Thyroid gland (tissue), 4 donors: Measurements from ENCODE around the gene NUCB2. TPM values are rescaled to one million over a fixed set of nuclear protein-coding genes. Genes with fewer than 3 reads are reported as not detected.

Source experiments
- DNase-seq, 2 donors: peaks; one replicate each; pipeline ENCODE4 v3.0.0-alpha.2; 2019
- H3K27ac ChIP-seq, 3 donors: fragments of 200-600 bp; sonication (generic); 1 replicate in 2 of 3; 2 replicates in 1 of 3; pipeline ENCODE4 v1.5.1; 2016 to 2019; ENCODE audit warnings: mild to moderate bottlenecking in 1 of 3, moderate library complexity in 1 of 3
- H3K27me3 ChIP-seq: fragments of 200-600 bp; sonication (generic); one replicate; pipeline ENCODE4 v1.5.1; 2019
- H3K36me3 ChIP-seq, 2 donors: fragments of 200-600 bp; sonication (generic); one replicate each; pipeline ENCODE4 v1.5.1; 2016 to 2019
- H3K4me1 ChIP-seq, 2 donors: fragments of 200-600 bp; sonication (generic); one replicate each; pipeline ENCODE4 v1.5.1; 2017 to 2019
- H3K4me3 ChIP-seq, 3 donors: fragments of 200-600 bp; sonication (generic); replicated peaks in 1 of 3; 1 replicate in 2 of 3; 2 replicates in 1 of 3; pipeline ENCODE4 v1.5.1; 2016; ENCODE audit warnings: mild to moderate bottlenecking in 1 of 3
- H3K9me3 ChIP-seq: fragments of 200-600 bp; sonication (generic); one replicate; pipeline ENCODE4 v1.5.1; 2017
- POLR2A ChIP-seq, 2 donors: fragments of 450-650 bp; IDR thresholded peaks; one replicate each; pipeline ENCODE4 v1.6.1; 2017; ENCODE audit warnings: antibody characterized with exemption in 2 of 2, mild to moderate bottlenecking in 2 of 2, moderate library complexity in 1 of 2
- WGBS, 2 donors: methylation state at CpG; one replicate each; pipeline ENCODE4 v1.1.5; 2017; 5-methylcytosine and 5-hydroxymethylcytosine counted together
- intact Hi-C: fragments of 100-400 bp; cut with DNase I; formaldehyde crosslinking; loops from one replicate; pipeline ENCODE4 v1.15.1; 2023
- total RNA-seq, 4 donors: library from RNA; depleted of rRNA; stranded (reverse); fragments of >200 nt; gene quantifications; one replicate each; pipeline ENCODE4 v1.2.3, GENCODE V29; 2016
- TF ChIP-seq, protein P1 (sequence below), 6 experiments: fragments of 200-600 bp in 3 of 6; fragments of 450-650 bp in 3 of 6; sonication (generic) in 3 of 6; IDR thresholded peaks; one replicate each; pipeline ENCODE4 v1.5.1; 2016 to 2019; ENCODE audit warnings: antibody characterized with exemption in 6 of 6, mild to moderate bottlenecking in 2 of 6, inconsistent platforms in 1 of 6, moderate library complexity in 1 of 6

The NUCB2 gene
- total RNA-seq, 4 donors from 2014 or later: 73.2 to 152 (median 113) TPM

DNA sequence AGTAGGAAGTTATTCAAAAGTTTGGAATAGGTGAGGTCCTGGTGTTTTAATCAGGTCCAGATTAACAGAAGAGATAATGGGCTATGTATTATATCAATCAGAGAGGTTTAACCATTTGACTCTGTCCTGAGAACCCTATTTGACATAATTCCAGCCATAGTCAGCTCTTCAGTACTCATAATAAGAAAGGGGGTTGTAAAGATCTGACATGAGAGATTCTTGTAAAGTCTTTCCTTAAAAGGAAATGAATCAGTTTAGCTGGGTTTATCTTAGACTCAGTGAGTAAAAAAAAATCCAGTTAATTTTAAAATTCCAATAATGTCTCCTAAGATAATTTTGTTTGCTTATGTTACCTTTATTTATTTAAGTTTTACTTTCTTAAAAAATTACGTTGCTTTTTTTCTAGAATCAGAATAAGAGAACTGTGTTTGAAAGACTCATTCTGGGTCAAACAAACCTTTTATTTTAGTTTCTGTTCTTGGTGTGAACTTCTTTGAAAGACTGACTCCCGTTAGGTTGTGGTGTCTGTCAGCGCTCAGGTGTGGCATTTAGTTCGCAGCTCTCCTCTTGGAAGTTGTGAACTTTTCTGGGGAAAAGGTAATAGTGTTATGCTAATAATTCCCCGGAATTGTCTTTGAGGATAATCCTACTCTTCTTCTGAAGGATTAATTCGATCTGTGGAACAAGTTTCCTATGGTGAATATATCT is 20.5 kb downstream of the NUCB2 start:
- WGBS, 2 donors: 90 to 92% methylated on average over 6 of the region's 6 CpGs
- no peak overlapping the region for H3K27ac ChIP-seq
- H3K9me3 ChIP-seq: no peaks in the 10 kb centered on the region
- intact Hi-C loops: no loop called here
- no peak overlapping the region for H3K4me3 ChIP-seq
- H3K4me1 ChIP-seq: no peaks in the 10 kb centered on the region
- TF ChIP-seq, protein P1, sequence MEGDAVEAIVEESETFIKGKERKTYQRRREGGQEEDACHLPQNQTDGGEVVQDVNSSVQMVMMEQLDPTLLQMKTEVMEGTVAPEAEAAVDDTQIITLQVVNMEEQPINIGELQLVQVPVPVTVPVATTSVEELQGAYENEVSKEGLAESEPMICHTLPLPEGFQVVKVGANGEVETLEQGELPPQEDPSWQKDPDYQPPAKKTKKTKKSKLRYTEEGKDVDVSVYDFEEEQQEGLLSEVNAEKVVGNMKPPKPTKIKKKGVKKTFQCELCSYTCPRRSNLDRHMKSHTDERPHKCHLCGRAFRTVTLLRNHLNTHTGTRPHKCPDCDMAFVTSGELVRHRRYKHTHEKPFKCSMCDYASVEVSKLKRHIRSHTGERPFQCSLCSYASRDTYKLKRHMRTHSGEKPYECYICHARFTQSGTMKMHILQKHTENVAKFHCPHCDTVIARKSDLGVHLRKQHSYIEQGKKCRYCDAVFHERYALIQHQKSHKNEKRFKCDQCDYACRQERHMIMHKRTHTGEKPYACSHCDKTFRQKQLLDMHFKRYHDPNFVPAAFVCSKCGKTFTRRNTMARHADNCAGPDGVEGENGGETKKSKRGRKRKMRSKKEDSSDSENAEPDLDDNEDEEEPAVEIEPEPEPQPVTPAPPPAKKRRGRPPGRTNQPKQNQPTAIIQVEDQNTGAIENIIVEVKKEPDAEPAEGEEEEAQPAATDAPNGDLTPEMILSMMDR (IDR thresholded peaks at IDR 0.05): no peak
- no peak for TF ChIP-seq POLR2A (IDR thresholded peaks at IDR 0.05)
- peaks cover 0 to 6% of the 10 kb centered on the region in 2 donors for H3K36me3 ChIP-seq
- no peaks in the 10 kb centered on the region for H3K27me3 ChIP-seq
- DNase-seq: no peak

DNA sequence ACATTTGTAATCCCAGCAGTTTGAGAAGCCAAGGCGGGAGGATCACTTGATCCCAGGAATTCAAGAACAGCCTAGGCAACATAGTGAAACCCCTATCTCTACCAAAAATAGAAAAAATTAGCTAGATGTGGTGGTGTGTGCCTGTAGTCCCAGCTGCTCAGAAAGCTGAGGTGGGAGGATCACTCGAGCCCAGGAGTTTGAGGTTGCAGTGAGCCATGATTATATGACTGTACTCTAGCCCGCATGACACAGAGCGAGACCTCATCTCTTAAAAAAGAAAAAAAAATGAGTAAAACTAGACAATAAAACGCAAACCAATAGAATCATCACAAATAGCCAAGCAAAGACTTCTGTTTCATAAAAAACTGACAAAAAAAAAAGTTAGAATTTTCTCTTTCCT is 21.8 kb downstream of the NUCB2 start:
- no peak for TF ChIP-seq POLR2A (IDR thresholded peaks at IDR 0.05)
- TF ChIP-seq, protein P1 (IDR thresholded peaks at IDR 0.05): no peak
- H3K36me3 ChIP-seq: peaks cover 0 to 8% of the 10 kb centered on the region in 2 donors
- no peaks in the 10 kb centered on the region for H3K9me3 ChIP-seq
- no peaks in the 10 kb centered on the region for H3K27me3 ChIP-seq
- DNase-seq: no peak
- H3K27ac ChIP-seq: no peak overlapping the region
- no peaks in the 10 kb centered on the region for H3K4me1 ChIP-seq
- no peak overlapping the region for H3K4me3 ChIP-seq
- WGBS, 2 donors: 92 to 96% methylated on average over 5 of the region's 5 CpGs
- intact Hi-C loops: no loop called here

- Histone ChIP-seq H3K36me3 (peaks cover 0 to 8% of the 10 kb centered on the region in 2 donors), H3K27ac (no peak overlapping the region), H3K9me3 (no peaks in the 10 kb centered on the region), H3K4me1 (no peaks in the 10 kb centered on the region), H3K27me3 (no peaks in the 10 kb centered on the region), H3K4me3 (no peak overlapping the region)
- intact Hi-C loops: no loop called here
- TF ChIP-seq, protein P1 (IDR thresholded peaks at IDR 0.05): no peak
- WGBS, 2 donors: 95 to 97% methylated on average over 4 of the region's 4 CpGs
- DNase-seq: no peak
These were observed 23.8 kb downstream of the NUCB2 start for GRCh38 chr11:17300372-17300771.

DNA sequence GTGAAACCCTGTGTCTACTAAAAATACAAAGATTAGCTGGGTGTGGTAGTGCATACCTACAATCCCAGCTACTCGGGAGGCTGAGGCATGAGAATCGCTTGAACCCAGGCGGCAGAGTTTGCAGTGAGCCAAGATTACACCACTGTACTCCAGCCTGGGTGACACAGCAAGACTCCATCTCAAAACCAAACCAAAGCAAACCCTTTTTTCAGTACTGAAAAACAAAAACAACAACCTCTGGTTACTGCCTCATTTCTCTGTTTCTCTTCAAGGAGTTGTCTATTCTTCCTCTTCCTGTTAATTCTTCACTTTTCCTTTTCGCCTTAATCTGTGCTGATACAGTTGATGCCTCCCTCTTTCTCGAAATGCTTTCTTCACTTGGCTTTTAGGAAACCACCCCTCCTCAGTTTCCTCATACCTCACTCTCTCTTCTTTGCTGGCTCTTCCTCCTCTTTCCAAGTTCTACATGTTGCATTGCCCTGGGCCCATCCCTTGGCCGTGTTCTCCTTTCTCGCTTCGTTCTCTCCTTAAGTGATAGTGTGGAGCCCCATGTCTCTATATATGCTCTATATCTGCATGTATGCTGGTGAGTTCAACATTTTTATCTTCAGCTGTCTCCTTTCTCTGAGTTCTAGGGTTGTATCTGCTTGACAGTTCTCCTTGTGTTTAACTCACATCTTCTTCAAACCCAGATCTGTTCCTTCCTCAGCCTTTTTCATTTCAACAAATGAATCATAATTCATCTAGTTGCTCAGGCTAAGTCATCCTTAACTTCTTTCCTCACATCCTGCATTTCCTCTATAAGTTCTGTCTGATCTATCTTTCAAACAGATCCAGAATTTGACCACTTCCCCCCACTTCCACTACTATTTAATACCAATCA is 37.1 kb downstream of the NUCB2 start:
- no peaks in the 10 kb centered on the region for H3K27me3 ChIP-seq
- intact Hi-C loops: no loop called here
- H3K9me3 ChIP-seq: no peaks in the 10 kb centered on the region
- peak overlapping the region; percentile 60 to 95 (median 63) for H3K27ac ChIP-seq
- WGBS, 2 donors: 92 to 95% methylated on average over 8 of the region's 8 CpGs
- DNase-seq: no peak
- H3K4me3 ChIP-seq: no peak overlapping the region
- peaks cover 7 to 18% of the 10 kb centered on the region in 2 donors for H3K4me1 ChIP-seq
- H3K36me3 ChIP-seq: peaks cover 0 to 18% of the 10 kb centered on the region in 2 donors
- TF ChIP-seq POLR2A (IDR thresholded peaks at IDR 0.05): no peak
- TF ChIP-seq, protein P1 (IDR thresholded peaks at IDR 0.05): no peak

DNA sequence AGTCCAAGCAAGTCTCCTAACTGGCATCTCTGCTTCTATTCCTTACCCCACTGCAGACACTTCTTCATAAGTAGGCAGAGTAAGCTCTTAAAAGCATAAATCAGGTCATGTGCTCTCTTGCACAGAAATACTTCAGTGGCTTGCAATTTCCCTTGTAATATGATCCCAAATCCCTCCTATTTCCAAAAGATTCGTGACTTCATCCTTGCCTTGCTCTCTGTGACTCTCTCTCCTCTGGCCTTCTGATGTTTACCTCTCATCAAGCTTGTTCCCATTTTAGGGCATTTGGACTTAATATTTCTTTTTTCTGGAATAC is 37.7 kb downstream of the NUCB2 start:
- peak overlapping the region; percentile 60 to 95 (median 85) for H3K27ac ChIP-seq
- no peak for DNase-seq
- TF ChIP-seq, protein P1 (IDR thresholded peaks at IDR 0.05): no peak
- TF ChIP-seq POLR2A (IDR thresholded peaks at IDR 0.05): peak in 1 of 2 donors; percentile 78
- no peaks in the 10 kb centered on the region for H3K27me3 ChIP-seq
- peaks cover 7 to 18% of the 10 kb centered on the region in 2 donors for H3K4me1 ChIP-seq
- H3K9me3 ChIP-seq: no peaks in the 10 kb centered on the region
- intact Hi-C loops: no loop called here
- H3K36me3 ChIP-seq: peaks cover 0 to 18% of the 10 kb centered on the region in 2 donors
- 10 to 21% methylated on average over 1 of the region's 1 CpG for WGBS, 2 donors
- no peak overlapping the region for H3K4me3 ChIP-seq
